ENCODE results near the gene PPM1E.

The PPM1E gene

GRCh38 chr17:58965221-58965620, 209.6 kb downstream of the PPM1E start:
- no peak for TF ChIP-seq REST (IDR thresholded peaks at IDR 0.05; ENCODE audit: insufficient read depth in 1 of 2, low read depth in 2 of 2, low read length in 2 of 2)
- TF ChIP-seq SIN3A (IDR thresholded peaks at IDR 0.05; ENCODE audit: borderline replicate concordance, insufficient read depth, low read length) = no peak
- TF ChIP-seq POLR2AphosphoS5 (IDR thresholded peaks at IDR 0.05; ENCODE audit: low read depth, low read length) = no peak
- TF ChIP-seq FOXP2 (optimal IDR thresholded peaks at IDR 0.05; ENCODE audit: borderline replicate concordance, extremely low read depth, extremely low read length, insufficient read depth) = no peak
- TF ChIP-seq TAF1 (IDR thresholded peaks at IDR 0.05; ENCODE audit: borderline replicate concordance, insufficient read depth, low read length) = no peak

- TF ChIP-seq REST (IDR thresholded peaks at IDR 0.05; ENCODE audit: insufficient read depth in 1 of 2, low read depth in 2 of 2, low read length in 2 of 2) = no peak
- TF ChIP-seq TAF1 (IDR thresholded peaks at IDR 0.05; ENCODE audit: borderline replicate concordance, insufficient read depth, low read length) = no peak
- no peak for TF ChIP-seq POLR2AphosphoS5 (IDR thresholded peaks at IDR 0.05; ENCODE audit: low read depth, low read length)
- no peak for TF ChIP-seq SIN3A (IDR thresholded peaks at IDR 0.05; ENCODE audit: borderline replicate concordance, insufficient read depth, low read length)
- no peak for TF ChIP-seq FOXP2 (optimal IDR thresholded peaks at IDR 0.05; ENCODE audit: borderline replicate concordance, extremely low read depth, extremely low read length, insufficient read depth)
These were observed 210.6 kb downstream of the PPM1E start for GRCh38 chr17:58966208-58966607.

GRCh38 chr17:58968426-58969061, 212.9 kb downstream of the PPM1E start:
- TF ChIP-seq SIN3A (IDR thresholded peaks at IDR 0.05; ENCODE audit: borderline replicate concordance, insufficient read depth, low read length) (no peak), TAF1 (IDR thresholded peaks at IDR 0.05; ENCODE audit: borderline replicate concordance, insufficient read depth, low read length) (no peak), POLR2AphosphoS5 (IDR thresholded peaks at IDR 0.05; ENCODE audit: low read depth, low read length) (no peak), FOXP2 (optimal IDR thresholded peaks at IDR 0.05; ENCODE audit: borderline replicate concordance, extremely low read depth, extremely low read length, insufficient read depth) (no peak), REST (IDR thresholded peaks at IDR 0.05; ENCODE audit: insufficient read depth in 1 of 2, low read depth in 2 of 2, low read length in 2 of 2) (no peak)

GRCh38 chr17:58969156-58969555, 213.5 kb downstream of the PPM1E start:
- TF ChIP-seq FOXP2 (optimal IDR thresholded peaks at IDR 0.05; ENCODE audit: borderline replicate concordance, extremely low read depth, extremely low read length, insufficient read depth) (no peak), REST (IDR thresholded peaks at IDR 0.05; ENCODE audit: insufficient read depth in 1 of 2, low read depth in 2 of 2, low read length in 2 of 2) (no peak), POLR2AphosphoS5 (IDR thresholded peaks at IDR 0.05; ENCODE audit: low read depth, low read length) (no peak), SIN3A (IDR thresholded peaks at IDR 0.05; ENCODE audit: borderline replicate concordance, insufficient read depth, low read length) (no peak), TAF1 (IDR thresholded peaks at IDR 0.05; ENCODE audit: borderline replicate concordance, insufficient read depth, low read length) (no peak)
